HepG2 (cell line): ENCODE results near the gene KCTD13. TPM values are rescaled to one million over a fixed set of nuclear protein-coding genes. Genes with fewer than 3 reads are reported as not detected.

Source experiments
- CREBL2 ChIP-seq: sonication (generic); formaldehyde crosslinking; IDR thresholded peaks from 2 replicates; pipeline ENCODE4 v1.8.1; 2023; ENCODE audit warnings: missing genetic modification reagents, mild to moderate bottlenecking, borderline replicate concordance
- FOXK2 ChIP-seq: fragments of 450-650 bp; IDR thresholded peaks from 2 replicates; pipeline ENCODE4 v1.6.1; 2016
- HNRNPUL1 ChIP-seq: fragments of 200-400 bp; formaldehyde crosslinking; IDR thresholded peaks from 2 replicates; pipeline ENCODE4 v1.6.1; 2017; ENCODE audit warnings: low read depth, mild to moderate bottlenecking, low read length, moderate library complexity
- HOXA7 ChIP-seq: sonication (generic); formaldehyde crosslinking; IDR thresholded peaks from 2 replicates; pipeline ENCODE4 v1.8.1; 2022; ENCODE audit warnings: mild to moderate bottlenecking, missing genetic modification reagents, moderate library complexity
- ISL2 ChIP-seq: sonication (generic); formaldehyde crosslinking; IDR thresholded peaks from 2 replicates; pipeline ENCODE4 v1.5.0; 2020; ENCODE audit warnings: missing genetic modification reagents
- MXD3 ChIP-seq: IDR thresholded peaks from 2 replicates; pipeline ENCODE4 v1.6.1; 2016; ENCODE audit warnings: mild to moderate bottlenecking, missing biosample characterization, missing genetic modification reagents
- NAIF1 ChIP-seq: sonication (generic); formaldehyde crosslinking; IDR thresholded peaks from 2 replicates; pipeline ENCODE4 v1.5.0; 2020; ENCODE audit warnings: mild to moderate bottlenecking, missing genetic modification reagents, borderline replicate concordance
- NR0B2 ChIP-seq: sonication (generic); formaldehyde crosslinking; IDR thresholded peaks from 2 replicates; pipeline ENCODE4 v1.4.0; 2020; ENCODE audit warnings: mild to moderate bottlenecking, missing genetic modification reagents
- SKIL ChIP-seq: sonication (generic); formaldehyde crosslinking; IDR thresholded peaks from 2 replicates; pipeline ENCODE4 v1.8.0; 2022; ENCODE audit warnings: missing genetic modification reagents, mild to moderate bottlenecking, moderate library complexity, borderline replicate concordance
- SP4 ChIP-seq: sonication (generic); formaldehyde crosslinking; IDR thresholded peaks from 2 replicates; pipeline ENCODE4 v1.8.1; 2023; ENCODE audit warnings: mild to moderate bottlenecking, missing genetic modification reagents
- TGIF2 ChIP-seq: IDR thresholded peaks from 2 replicates; pipeline ENCODE4 v1.6.1; 2016; ENCODE audit warnings: control low read depth, missing compliant biosample characterization
- THAP9 ChIP-seq: sonication (generic); formaldehyde crosslinking; IDR thresholded peaks from 2 replicates; pipeline ENCODE4; 2020; ENCODE audit warnings: missing genetic modification reagents, mild to moderate bottlenecking, borderline replicate concordance
- TOPORS ChIP-seq: sonication (generic); formaldehyde crosslinking; IDR thresholded peaks from 2 replicates; pipeline ENCODE4 v1.8.0; 2023; ENCODE audit warnings: mild to moderate bottlenecking, missing genetic modification reagents
- ZNF101 ChIP-seq: sonication (generic); formaldehyde crosslinking; IDR thresholded peaks from 2 replicates; pipeline ENCODE4 v1.4.0; 2020; ENCODE audit warnings: mild to moderate bottlenecking, low read depth, missing genetic modification reagents, borderline replicate concordance
- ZNF24 ChIP-seq: fragments of 450-650 bp; IDR thresholded peaks from 2 replicates; pipeline ENCODE4 v1.6.1; 2017; ENCODE audit warnings: antibody characterized with exemption, mild to moderate bottlenecking
- ZNF337 ChIP-seq: sonication (generic); formaldehyde crosslinking; IDR thresholded peaks from 2 replicates; pipeline ENCODE4 v1.5.1; 2020; ENCODE audit warnings: missing genetic modification reagents, low read depth, mild to moderate bottlenecking, borderline replicate concordance
- ZNF543 ChIP-seq: sonication (generic); formaldehyde crosslinking; IDR thresholded peaks from 2 replicates; pipeline ENCODE4 v1.4.0; 2020; ENCODE audit warnings: mild to moderate bottlenecking, missing genetic modification reagents
- ZNF614 ChIP-seq: IDR thresholded peaks from 2 replicates; pipeline ENCODE4 v1.6.1; 2018; ENCODE audit warnings: missing biosample characterization, missing genetic modification reagents, inconsistent platforms, borderline replicate concordance
- ZNF800 ChIP-seq: sonication (generic); formaldehyde crosslinking; IDR thresholded peaks from 2 replicates; pipeline ENCODE4 v1.4.0; 2020; ENCODE audit warnings: missing genetic modification reagents
- ZSCAN22 ChIP-seq: sonication (generic); formaldehyde crosslinking; IDR thresholded peaks from 2 replicates; pipeline ENCODE4 v1.4.0; 2020; ENCODE audit warnings: mild to moderate bottlenecking, missing genetic modification reagents
- polyA plus RNA-seq, 8 experiments: library from polyadenylated mRNA; depleted of rRNA in 3 of 8; stranded (reverse) in 7 of 8; unstranded in 1 of 8; fragments of >200 nt; fragmentation: Illumina TruSeq in 4 of 8; extraction: Trizol in 4 of 8; gene quantifications; 2 replicates each; pipeline versions ENCODE4 v1.2.1 to v1.2.3, GENCODE V29; 2011 to 2016; ENCODE audit warnings: low read depth in 4 of 8, missing spikeins in 1 of 8, mixed read lengths in 1 of 8; ENCODE audit not compliant: insufficient read depth in 1 of 8
- total RNA-seq, 5 experiments: library from RNA; depleted of rRNA; stranded (reverse); fragments of >200 nt; fragmentation: Illumina TruSeq; extraction: Trizol; gene quantifications; 2 replicates each; pipeline ENCODE4 v1.2.3, GENCODE V29; 2016; ENCODE audit warnings: low read depth in 1 of 5

KCTD13 gene
- total and polyA plus RNA-seq, 2 of the 13 experiments (the other 11 are each of a cell fraction or from before 2014, with no cell fraction given): 6.3 to 14.7 TPM

GRCh38 chr16:29925781-29926710 is at the start of gene KCTD13 (continued):
- TF ChIP-seq ZNF543: peak; percentile 100
- peak; percentile 95; the same call in 1 of the 2 replicates for TF ChIP-seq MXD3 (CRISPR knock-in tag)
- no peak; the same call in 1 of the 2 replicates for TF ChIP-seq CREBL2 (CRISPR knock-in tag)
- TF ChIP-seq FOXK2: no peak
- TF ChIP-seq NR0B2 (CRISPR knock-in tag): no peak; the same call in 1 of the 2 replicates
- peak; percentile 86 for TF ChIP-seq THAP9 (CRISPR knock-in tag)
- TF ChIP-seq ISL2: peak; percentile 53; the same call in 1 of the 2 replicates
- peak; percentile 82 for TF ChIP-seq ZNF800 (CRISPR knock-in tag)
- TF ChIP-seq HOXA7 (CRISPR knock-in tag): no peak; the same call in 1 of the 2 replicates
- TF ChIP-seq SKIL: peak; percentile 57; the same call in 1 of the 2 replicates
- peak; percentile 60 for TF ChIP-seq ZNF614 (CRISPR knock-in tag)
- TF ChIP-seq ZNF24: no peak
- 0 out of 2 replicates have a peak, but pooled peaks have one; percentile 77 for TF ChIP-seq NAIF1 (CRISPR knock-in tag)
- peak; percentile 93 for TF ChIP-seq TOPORS (CRISPR knock-in tag)
- TF ChIP-seq ZSCAN22: no peak; the same call in 1 of the 2 replicates
- TF ChIP-seq SP4 (CRISPR knock-in tag): peak; percentile 90
- peak; percentile 75 for TF ChIP-seq TGIF2 (CRISPR knock-in tag)
- TF ChIP-seq ZNF337 (CRISPR knock-in tag): peak; percentile 73; the same call in 1 of the 2 replicates
- no peak for TF ChIP-seq ZNF101 (CRISPR knock-in tag)
- TF ChIP-seq HNRNPUL1: no peak
